ENCODE measurements around the gene SYCP2. TPM values are rescaled to one million over a fixed set of nuclear protein-coding genes. Genes with fewer than 3 reads are reported as not detected.

SYCP2 gene
- total and polyA plus RNA-seq, 4 donors, result 0.38 to 5.9 (median 4.0) TPM

- Histone ChIP-seq H3K27me3 (ENCODE audit: control insufficient read depth in 1 of 2, insufficient read depth in 2 of 2, low read length in 1 of 2) (no peaks in the 10 kb centered on the region), H3K4me1 (ENCODE audit: control insufficient read depth in 1 of 2, insufficient read depth in 2 of 2, low read length in 2 of 2) (no peaks in the 10 kb centered on the region), H3K9me3 (ENCODE audit: control insufficient read depth, low read length) (no peaks in the 10 kb centered on the region), H3K27ac (ENCODE audit: low read depth in 1 of 2, low read length in 2 of 2) (no peak overlapping the region), H3K36me3 (ENCODE audit: control insufficient read depth in 1 of 2, insufficient read depth in 2 of 2, low read length in 1 of 2) (no peaks in the 10 kb centered on the region), H3K4me3 (ENCODE audit: low read length in 2 of 2) (no peak overlapping the region)
- ATAC-seq (ENCODE audit: low FRiP score), result no peak
- intact Hi-C loops (cut with DNase I), result no loop called here
- WGBS, 2 donors, result 39 to 67% methylated on average over 3 of the region's 3 CpGs
- DNase-seq, result no peak
Measured at GRCh38 chr20:59831916-59832270, 101.5 kb downstream of the SYCP2 start.

GRCh38 chr20:59831024-59831915 lies 102.2 kb downstream of the SYCP2 start:
- no peak for ATAC-seq (ENCODE audit: low FRiP score)
- DNase-seq, result no peak
- Histone ChIP-seq H3K27me3 (ENCODE audit: control insufficient read depth in 1 of 2, insufficient read depth in 2 of 2, low read length in 1 of 2) (no peaks in the 10 kb centered on the region), H3K9me3 (ENCODE audit: control insufficient read depth, low read length) (no peaks in the 10 kb centered on the region), H3K4me1 (ENCODE audit: control insufficient read depth in 1 of 2, insufficient read depth in 2 of 2, low read length in 2 of 2) (no peaks in the 10 kb centered on the region), H3K27ac (ENCODE audit: low read depth in 1 of 2, low read length in 2 of 2) (no peak overlapping the region), H3K4me3 (ENCODE audit: low read length in 2 of 2) (no peak overlapping the region), H3K36me3 (ENCODE audit: control insufficient read depth in 1 of 2, insufficient read depth in 2 of 2, low read length in 1 of 2) (no peaks in the 10 kb centered on the region)
- 81% methylated on average over 23 of the region's 23 CpGs for WGBS, 2 donors
- intact Hi-C loops (cut with DNase I), result no loop called here

- intact Hi-C loops (cut with DNase I), result no loop called here
- Histone ChIP-seq H3K27me3 (ENCODE audit: control insufficient read depth in 1 of 2, insufficient read depth in 2 of 2, low read length in 1 of 2) (no peaks in the 10 kb centered on the region), H3K36me3 (ENCODE audit: control insufficient read depth in 1 of 2, insufficient read depth in 2 of 2, low read length in 1 of 2) (no peaks in the 10 kb centered on the region), H3K27ac (ENCODE audit: low read depth in 1 of 2, low read length in 2 of 2) (no peak overlapping the region), H3K4me3 (ENCODE audit: low read length in 2 of 2) (no peak overlapping the region), H3K9me3 (ENCODE audit: control insufficient read depth, low read length) (no peaks in the 10 kb centered on the region), H3K4me1 (ENCODE audit: control insufficient read depth in 1 of 2, insufficient read depth in 2 of 2, low read length in 2 of 2) (no peaks in the 10 kb centered on the region)
- WGBS, 2 donors, result 76 to 77% methylated on average over 6 of the region's 6 CpGs
- ATAC-seq (ENCODE audit: low FRiP score) (no peak), DNase-seq (no peak)
Measured at GRCh38 chr20:59830665-59831023, 102.8 kb downstream of the SYCP2 start.

GRCh38 chr20:59829786-59830664 lies 103.4 kb downstream of the SYCP2 start:
- Histone ChIP-seq H3K27ac (ENCODE audit: low read depth in 1 of 2, low read length in 2 of 2) (no peak overlapping the region), H3K4me1 (ENCODE audit: control insufficient read depth in 1 of 2, insufficient read depth in 2 of 2, low read length in 2 of 2) (no peaks in the 10 kb centered on the region), H3K27me3 (ENCODE audit: control insufficient read depth in 1 of 2, insufficient read depth in 2 of 2, low read length in 1 of 2) (no peaks in the 10 kb centered on the region), H3K4me3 (ENCODE audit: low read length in 2 of 2) (no peak overlapping the region), H3K9me3 (ENCODE audit: control insufficient read depth, low read length) (no peaks in the 10 kb centered on the region), H3K36me3 (ENCODE audit: control insufficient read depth in 1 of 2, insufficient read depth in 2 of 2, low read length in 1 of 2) (no peaks in the 10 kb centered on the region)
- intact Hi-C loops (cut with DNase I), result no loop called here
- no peak for ATAC-seq (ENCODE audit: low FRiP score)
- no peak for DNase-seq
- 67 to 69% methylated on average over 12 of the region's 12 CpGs for whole genome bisulfite sequencing, 2 donors

- Histone ChIP-seq H3K9me3 (ENCODE audit: control insufficient read depth, low read length) (no peaks in the 10 kb centered on the region), H3K4me1 (ENCODE audit: control insufficient read depth in 1 of 2, insufficient read depth in 2 of 2, low read length in 2 of 2) (no peaks in the 10 kb centered on the region), H3K27me3 (ENCODE audit: control insufficient read depth in 1 of 2, insufficient read depth in 2 of 2, low read length in 1 of 2) (no peaks in the 10 kb centered on the region), H3K36me3 (ENCODE audit: control insufficient read depth in 1 of 2, insufficient read depth in 2 of 2, low read length in 1 of 2) (no peaks in the 10 kb centered on the region), H3K27ac (ENCODE audit: low read depth in 1 of 2, low read length in 2 of 2) (no peak overlapping the region), H3K4me3 (ENCODE audit: low read length in 2 of 2) (no peak overlapping the region)
- 45 to 56% methylated on average over 19 of the region's 19 CpGs for WGBS, 2 donors
- intact Hi-C loops (cut with DNase I), result no loop called here
- ATAC-seq (ENCODE audit: low FRiP score) (no peak), DNase-seq (peak in 1 of 2 donors; percentile 15)
Measured at GRCh38 chr20:59829054-59829785, 104.2 kb downstream of the SYCP2 start.

GRCh38 chr20:59828125-59829053 lies 105.0 kb downstream of the SYCP2 start:
- Histone ChIP-seq H3K27ac (ENCODE audit: low read depth in 1 of 2, low read length in 2 of 2) (no peak overlapping the region), H3K36me3 (ENCODE audit: control insufficient read depth in 1 of 2, insufficient read depth in 2 of 2, low read length in 1 of 2) (no peaks in the 10 kb centered on the region), H3K9me3 (ENCODE audit: control insufficient read depth, low read length) (no peaks in the 10 kb centered on the region), H3K4me1 (ENCODE audit: control insufficient read depth in 1 of 2, insufficient read depth in 2 of 2, low read length in 2 of 2) (no peaks in the 10 kb centered on the region), H3K4me3 (ENCODE audit: low read length in 2 of 2) (no peak overlapping the region), H3K27me3 (ENCODE audit: control insufficient read depth in 1 of 2, insufficient read depth in 2 of 2, low read length in 1 of 2) (no peaks in the 10 kb centered on the region)
- intact Hi-C loops (cut with DNase I), result no loop called here
- DNase-seq, result no peak
- ATAC-seq (ENCODE audit: low FRiP score), result no peak
- WGBS, 2 donors, result 92 to 94% methylated on average over 15 of the region's 15 CpGs

GRCh38 chr20:59827138-59828056 lies 106.0 kb downstream of the SYCP2 start:
- DNase-seq (no peak), ATAC-seq (ENCODE audit: low FRiP score) (no peak)
- WGBS, 2 donors, result 85 to 89% methylated on average over 16 of the region's 16 CpGs
- Histone ChIP-seq H3K9me3 (ENCODE audit: control insufficient read depth, low read length) (no peaks in the 10 kb centered on the region), H3K27me3 (ENCODE audit: control insufficient read depth in 1 of 2, insufficient read depth in 2 of 2, low read length in 1 of 2) (no peaks in the 10 kb centered on the region), H3K4me1 (ENCODE audit: control insufficient read depth in 1 of 2, insufficient read depth in 2 of 2, low read length in 2 of 2) (no peaks in the 10 kb centered on the region), H3K36me3 (ENCODE audit: control insufficient read depth in 1 of 2, insufficient read depth in 2 of 2, low read length in 1 of 2) (no peaks in the 10 kb centered on the region), H3K27ac (ENCODE audit: low read depth in 1 of 2, low read length in 2 of 2) (no peak overlapping the region), H3K4me3 (ENCODE audit: low read length in 2 of 2) (no peak overlapping the region)
- intact Hi-C loops (cut with DNase I), result no loop called here

Data from aorta (tissue), 5 donors.